Stimulated activated CD8-positive, alpha-beta memory T cell treated with anti-CD3 and anti-CD28 coated beads, Interleukin-4, amount 100 ng/mL, for 24 hours (primary cell): ENCODE results near the gene CYBC1.

ENCODE experiments used
- DNase-seq: peaks from one replicate; pipeline ENCODE4 v3.0.0-alpha.2; 2020; ENCODE audit warnings: low read depth

The CYBC1 gene

DNA sequence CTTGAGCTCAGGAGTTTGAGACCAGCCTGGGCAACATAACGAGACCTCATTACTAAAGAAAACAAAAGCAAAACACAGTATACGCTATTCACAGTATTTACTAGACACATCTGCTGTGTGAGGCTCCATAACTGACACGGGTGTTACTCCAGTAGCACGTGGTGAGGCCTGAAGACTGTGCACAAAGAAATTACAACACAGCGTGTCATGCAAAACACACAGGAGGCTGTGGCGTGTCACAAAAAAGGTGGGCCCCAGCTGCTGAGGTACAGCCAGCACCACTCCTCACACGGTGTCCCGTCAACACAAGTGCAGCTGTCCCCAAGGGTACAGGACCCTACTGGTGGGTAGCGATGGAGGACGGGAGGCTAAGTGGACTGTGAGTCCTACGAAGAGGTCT is 2.7 kb downstream of the CYBC1 start:
- no peak for DNase-seq

DNA sequence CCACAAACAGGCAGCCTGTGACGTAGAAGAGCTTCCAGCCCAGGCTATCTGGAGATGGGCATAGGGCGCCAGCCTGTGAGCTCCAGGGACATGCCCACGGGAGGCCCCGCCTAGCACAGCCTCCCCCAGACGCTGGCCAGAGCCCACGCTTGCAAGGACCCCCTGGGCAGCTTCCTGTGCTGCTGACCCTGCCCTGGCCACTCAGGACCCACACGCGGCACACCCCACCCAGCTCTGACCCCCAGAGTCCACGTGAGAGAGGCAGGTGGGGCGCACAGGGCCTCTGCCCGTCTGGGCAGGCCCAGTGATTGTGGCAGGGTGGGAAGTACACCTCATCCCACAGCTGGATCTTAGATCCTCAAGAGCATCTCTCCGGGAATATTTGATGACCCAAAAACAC is 3.9 kb downstream of the CYBC1 start:
- no peak for DNase-seq

- DNase-seq, result no peak
Observed at GRCh38 chr17:82446124-82446523, 4.4 kb downstream of the CYBC1 start.

GRCh38 chr17:82445542-82445941 is 5.0 kb downstream of the CYBC1 start:
- no peak for DNase-seq

DNA sequence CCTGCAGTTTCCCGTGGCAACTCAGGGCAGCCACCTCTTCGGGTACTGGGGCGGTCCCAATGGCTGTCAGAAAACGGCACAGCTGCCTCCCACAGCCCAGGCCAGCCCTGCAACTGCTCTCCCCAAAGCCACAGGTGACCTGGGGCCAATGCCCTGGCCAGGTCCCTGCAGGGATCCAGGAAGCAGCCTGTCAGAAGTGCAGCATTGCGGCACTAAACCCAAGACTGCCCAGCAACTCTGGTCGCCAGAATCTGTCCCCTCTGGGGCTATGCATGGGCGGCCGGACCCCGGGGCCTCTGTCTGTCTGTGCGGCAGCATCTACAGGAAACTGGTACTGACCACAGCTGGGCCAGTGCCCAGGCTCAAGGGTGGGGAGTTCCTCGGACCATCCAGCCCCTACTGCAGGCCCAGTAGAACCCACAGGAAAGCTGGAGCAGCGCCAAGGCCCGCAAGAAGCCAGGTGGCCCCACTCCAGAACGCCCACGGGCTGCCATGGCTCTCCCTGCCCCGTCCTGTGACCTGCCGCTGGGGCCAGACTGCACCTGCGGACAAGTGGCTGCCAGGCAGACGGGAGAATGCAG is 5.5 kb downstream of the CYBC1 start:
- no peak for DNase-seq

DNA sequence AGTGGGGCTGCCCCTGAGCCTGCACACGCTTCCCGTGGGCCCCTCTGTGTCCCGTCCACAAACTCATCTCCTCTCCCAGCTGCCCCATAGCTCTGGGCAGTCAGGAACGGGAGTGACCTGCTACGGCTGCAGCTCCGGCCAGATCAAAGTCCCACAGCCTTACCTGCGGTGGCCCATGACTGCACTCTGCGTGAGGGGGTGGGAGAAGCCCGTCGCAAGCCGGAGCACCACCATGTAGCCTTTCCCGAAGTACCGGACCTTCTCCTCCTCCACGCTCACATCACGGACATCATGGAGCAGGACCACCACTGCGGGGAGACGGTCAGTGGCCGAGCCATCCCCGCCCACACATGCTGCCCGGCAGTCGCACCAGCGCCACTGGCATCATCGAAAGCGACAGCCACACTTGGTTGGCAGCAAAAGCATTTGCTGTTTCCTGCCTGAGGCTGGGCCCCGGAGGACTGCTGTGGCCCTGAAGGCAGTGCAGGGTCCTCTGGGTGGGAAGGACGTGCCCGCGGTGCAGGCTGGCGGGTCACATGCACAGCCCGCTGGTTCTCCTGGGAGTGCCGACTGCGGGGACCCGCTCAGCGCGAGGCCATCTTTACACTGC is 6.2 kb downstream of the CYBC1 start:
- DNase-seq, result no peak

DNA sequence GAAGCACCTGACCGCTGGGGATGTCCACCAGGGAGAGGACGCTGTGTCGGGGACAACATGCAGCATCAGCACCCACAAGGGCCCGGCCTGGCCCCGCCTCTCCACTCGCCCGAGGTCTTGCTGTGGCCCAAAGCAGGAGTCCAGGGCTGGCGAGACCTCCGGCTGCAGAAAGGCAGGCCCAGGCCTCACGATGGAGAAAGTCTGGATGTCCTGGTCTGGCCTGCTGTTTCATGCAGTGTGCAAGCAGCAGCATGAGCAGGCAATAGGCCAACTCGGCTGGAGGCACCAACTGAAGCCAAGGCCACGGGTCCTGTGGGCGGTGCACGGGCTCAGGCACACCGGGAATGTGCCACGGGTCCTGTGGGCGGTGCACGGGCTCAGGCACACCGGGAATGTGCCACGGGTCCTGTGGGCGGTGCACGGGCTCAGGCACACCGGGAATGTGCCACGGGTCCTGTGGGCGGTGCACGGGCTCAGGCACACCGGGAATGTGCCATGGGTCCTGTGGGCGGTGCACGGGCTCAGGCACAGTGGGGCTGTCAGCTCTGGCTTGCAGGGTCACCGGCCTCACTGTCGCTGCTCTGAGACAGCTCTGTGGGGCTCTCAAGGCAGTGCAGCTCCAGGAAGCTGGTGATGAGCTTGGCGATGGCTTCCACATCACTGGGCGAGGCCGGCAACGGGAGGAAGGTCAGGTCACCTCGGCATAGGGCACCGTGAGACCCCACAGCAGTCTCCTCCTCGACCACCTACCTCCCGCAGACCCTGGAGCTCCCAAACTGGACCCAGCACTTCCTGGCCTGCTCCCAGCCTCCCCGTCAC is 6.9 kb downstream of the CYBC1 start:
- no peak for DNase-seq

DNA sequence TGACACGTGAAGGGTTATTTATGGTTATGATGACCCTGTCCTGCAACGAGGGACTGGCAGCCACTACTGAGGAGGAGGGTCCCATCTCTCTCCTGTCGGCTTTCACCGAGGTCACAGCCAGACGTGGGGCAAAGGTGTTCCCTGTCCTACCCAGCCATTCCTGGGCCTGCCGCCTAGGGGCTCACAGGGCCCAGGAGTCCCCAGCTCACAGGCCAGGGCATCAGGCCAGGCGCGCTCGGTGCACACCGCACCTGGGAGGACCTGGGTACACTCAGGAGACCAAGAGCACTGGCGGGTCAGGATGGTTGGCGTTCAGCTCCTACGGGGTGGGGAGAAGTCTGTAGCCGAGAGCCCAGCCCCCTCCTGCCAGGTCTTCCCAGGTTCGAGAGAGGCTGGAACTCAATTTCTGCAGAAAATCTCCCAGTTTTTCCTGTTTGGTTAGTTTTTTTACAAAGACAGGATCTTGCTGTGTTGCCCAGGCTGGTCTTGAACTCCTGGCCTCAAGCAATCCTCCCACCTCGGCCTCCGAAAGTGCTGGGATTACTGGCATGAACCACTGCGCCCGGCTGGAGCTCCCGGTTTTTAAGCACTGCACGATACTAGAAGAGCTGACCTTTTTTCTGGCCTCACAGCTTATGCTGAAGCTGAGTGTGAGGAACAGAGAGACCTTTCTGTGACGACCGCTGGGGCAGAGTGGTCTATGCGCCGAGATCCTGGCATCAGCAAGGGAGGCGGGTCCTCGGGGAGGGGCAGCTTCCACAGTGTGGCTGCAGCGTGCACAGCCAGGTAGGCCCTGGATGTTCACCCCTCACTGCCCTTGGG is 7.7 kb downstream of the CYBC1 start:
- no peak for DNase-seq

GRCh38 chr17:82441691-82442487 is 8.7 kb downstream of the CYBC1 start:
- no peak for DNase-seq

- DNase-seq, result no peak
Observed at GRCh38 chr17:82440991-82441627, 9.4 kb downstream of the CYBC1 start.

GRCh38 chr17:82440469-82440981 is 10.0 kb downstream of the CYBC1 start:
- no peak for DNase-seq

DNA sequence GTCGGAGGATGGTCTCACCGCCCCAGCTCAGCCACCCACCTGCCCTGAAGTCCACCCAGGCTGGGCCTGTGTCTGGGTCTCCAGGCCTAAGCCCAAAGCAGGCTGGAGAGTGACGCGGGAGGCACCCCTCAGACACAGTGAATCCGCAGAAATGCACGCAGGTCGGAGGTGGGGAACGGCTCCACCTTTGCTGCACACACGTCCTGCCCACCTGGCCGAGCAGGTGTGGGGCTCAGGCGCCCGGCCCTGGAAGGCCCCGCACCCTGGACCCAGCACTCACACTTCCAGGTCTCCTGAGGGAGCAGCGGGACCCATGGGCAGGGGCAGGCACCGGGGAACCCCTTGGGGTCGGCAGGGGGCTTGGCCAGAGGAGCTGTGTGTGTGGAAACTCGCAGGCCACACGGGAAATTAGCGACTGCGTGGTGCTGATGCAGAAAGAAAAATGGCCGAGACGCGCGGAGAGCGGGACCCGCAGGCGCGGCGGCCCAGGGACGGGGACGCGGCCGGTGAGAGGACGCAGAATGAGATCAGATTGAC is 10.7 kb downstream of the CYBC1 start:
- DNase-seq, result no peak

GRCh38 chr17:82439194-82439828 is 11.2 kb downstream of the CYBC1 start:
- DNase-seq, result no peak

- DNase-seq, result no peak
Observed at GRCh38 chr17:82438401-82439193, 12.0 kb downstream of the CYBC1 start.

- DNase-seq, result no peak
Observed at GRCh38 chr17:82437325-82437668, 13.3 kb downstream of the CYBC1 start.

- no peak for DNase-seq
Observed at GRCh38 chr17:82436601-82437324, 13.8 kb downstream of the CYBC1 start.

DNA sequence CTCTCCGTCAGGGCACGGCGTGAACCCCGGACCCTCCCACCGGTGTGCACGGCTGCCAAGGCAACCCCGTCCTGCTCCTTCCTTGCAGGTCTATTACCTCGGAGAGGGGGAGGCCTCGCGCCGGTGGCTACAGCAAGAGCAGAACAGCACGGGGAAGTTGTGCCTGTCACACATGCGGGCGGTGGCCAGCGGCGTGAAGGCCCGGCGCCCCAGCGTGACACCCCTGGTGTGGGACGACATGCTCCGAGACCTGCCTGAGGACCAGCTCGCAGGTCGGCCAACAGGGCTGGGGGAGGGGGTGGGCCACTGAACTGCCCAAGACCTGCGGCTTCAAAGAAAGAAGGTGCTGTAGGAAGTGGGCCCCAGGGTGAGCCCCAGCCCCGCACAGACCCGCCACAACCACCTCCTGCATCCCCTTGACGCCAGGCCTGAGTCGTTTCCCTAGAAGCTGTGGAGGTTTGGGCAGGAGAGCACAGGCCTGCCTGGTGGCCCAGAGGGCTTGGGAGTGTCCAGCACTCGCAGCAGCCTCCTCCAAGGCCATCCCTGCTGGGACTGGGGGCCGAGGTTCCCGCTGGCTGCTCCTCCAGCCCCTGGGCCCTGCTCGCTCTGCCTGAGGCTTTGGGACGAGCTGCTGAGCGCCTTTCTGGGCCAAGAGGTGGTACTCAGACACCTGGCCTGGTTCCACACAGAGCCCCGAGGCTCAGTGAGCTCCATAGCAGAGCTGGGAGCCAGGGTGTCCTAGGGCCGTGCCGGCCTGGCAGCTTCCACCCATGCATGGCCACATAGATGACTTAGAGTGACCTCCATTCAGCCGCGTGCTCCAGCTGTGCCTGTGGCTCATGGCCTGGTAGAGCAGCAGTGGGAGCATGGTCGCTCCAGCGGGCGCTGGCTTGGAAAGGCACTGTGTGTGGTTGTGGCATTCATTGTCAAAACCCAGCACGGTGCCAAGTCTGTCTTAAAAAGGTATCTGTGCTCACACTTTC is 14.7 kb downstream of the CYBC1 start:
- DNase-seq, result no peak

DNA sequence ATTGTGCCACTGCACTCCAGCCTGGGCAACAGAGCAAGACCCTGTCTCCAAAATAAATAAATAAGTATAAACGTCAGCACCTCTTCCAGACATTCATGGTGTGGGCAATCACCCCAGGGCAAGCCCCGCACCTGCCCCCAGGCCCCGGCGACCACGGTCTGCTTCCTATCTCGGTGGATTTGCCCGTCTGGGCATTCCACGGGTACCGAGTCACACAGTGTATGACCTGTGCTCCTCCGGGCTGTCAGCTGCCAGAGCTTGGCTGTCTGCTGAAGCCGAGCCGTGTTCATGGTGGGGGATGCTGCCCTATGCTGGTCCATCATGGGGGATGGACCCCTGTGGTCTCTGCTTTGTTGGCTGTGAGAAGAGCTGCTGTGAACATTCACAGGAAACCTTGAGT is 15.4 kb downstream of the CYBC1 start:
- no peak for DNase-seq
